Common myeloid progenitor, CD34-positive (primary cell): ENCODE measurements around the gene CFAP20.

Source experiments
- CTCF ChIA-PET: fragments of 350-600 bp; sonication (Branson Sonifier 250); formaldehyde crosslinking; loops from one replicate; lab custom pipeline; 2021; ENCODE audit warnings: antibody characterized with exemption; lab: Charles Lee
- POLR2A ChIA-PET: fragments of 350-600 bp; sonication (Branson Sonifier 250); formaldehyde crosslinking; loops from one replicate; lab custom pipeline; 2021; ENCODE audit warnings: antibody characterized with exemption; lab: Charles Lee
- DNase-seq, 3 donors: peaks; one replicate each; pipeline versions ENCODE4 v3.0.0 to v3.0.0-alpha.2; 2013
- H3K27ac ChIP-seq, 2 experiments: 1 replicate in 1 of 2; 2 replicates in 1 of 2; pipeline ENCODE4 v1.7.0; 2013; ENCODE audit warnings: inconsistent platforms in 2 of 2, low read length in 2 of 2, mild to moderate bottlenecking in 2 of 2, low read depth in 1 of 2, moderate library complexity in 1 of 2; ENCODE audit not compliant: severe bottlenecking in 2 of 2, insufficient read depth in 1 of 2, poor library complexity in 1 of 2
- H3K27me3 ChIP-seq, 5 experiments: replicated peaks in 2 of 5; 1 replicate in 3 of 5; 2 replicates in 2 of 5; pipeline versions ENCODE4 v1.6.1 to v1.7.0; 2013; ENCODE audit warnings: low read length in 4 of 5, mild to moderate bottlenecking in 2 of 5, moderate library complexity in 2 of 5, inconsistent platforms in 1 of 5; ENCODE audit not compliant: insufficient read depth in 5 of 5, control insufficient read depth in 4 of 5
- H3K36me3 ChIP-seq, 4 experiments: 1 replicate in 2 of 4; 2 replicates in 2 of 4; pipeline versions ENCODE4 v1.6.1 to v1.7.0; 2013; ENCODE audit warnings: low read length in 3 of 4, control low read depth in 1 of 4, mild to moderate bottlenecking in 1 of 4; ENCODE audit not compliant: control insufficient read depth in 4 of 4, insufficient read depth in 4 of 4
- H3K4me1 ChIP-seq, 4 experiments: 1 replicate in 3 of 4; 2 replicates in 1 of 4; pipeline versions ENCODE4 v1.6.1 to v1.7.1; 2013; ENCODE audit warnings: low read length in 3 of 4, mild to moderate bottlenecking in 3 of 4, control low read depth in 1 of 4, inconsistent platforms in 1 of 4, moderate library complexity in 1 of 4; ENCODE audit not compliant: control insufficient read depth in 4 of 4, insufficient read depth in 4 of 4; ENCODE audit errors: control extremely low read depth in 1 of 4
- H3K4me3 ChIP-seq, 7 experiments: 1 replicate in 4 of 7; 2 replicates in 3 of 7; pipeline versions ENCODE4 v1.5.1 to v1.7.0; 2013; ENCODE audit warnings: mild to moderate bottlenecking in 7 of 7, low read length in 6 of 7, moderate library complexity in 6 of 7, inconsistent platforms in 2 of 7, low read depth in 2 of 7, control low read depth in 1 of 7; ENCODE audit not compliant: insufficient read depth in 4 of 7, control insufficient read depth in 1 of 7; ENCODE audit errors: extremely low read depth in 1 of 7
- H3K9me3 ChIP-seq, 5 experiments: 1 replicate in 4 of 5; 2 replicates in 1 of 5; pipeline versions ENCODE4 v1.6.1 to v1.7.1; 2013; ENCODE audit warnings: low read length in 4 of 5, mild to moderate bottlenecking in 2 of 5, inconsistent platforms in 1 of 5, low read depth in 1 of 5, moderate library complexity in 1 of 5; ENCODE audit not compliant: control insufficient read depth in 4 of 5, insufficient read depth in 2 of 5; ENCODE audit errors: control extremely low read depth in 1 of 5
- WGBS: methylation state at CpG from one replicate; pipeline ENCODE4 v1.1.5; 2013; ENCODE audit not compliant: insufficient coverage; 5-methylcytosine and 5-hydroxymethylcytosine counted together

The CFAP20 gene

GRCh38 chr16:58157951-58158540 is 28.9 kb upstream of the CFAP20 start:
- Histone ChIP-seq H3K27ac (no peak overlapping the region), H3K4me3 (no peak overlapping the region), H3K4me1 (no peaks in the 10 kb centered on the region), H3K36me3 (peaks cover 4 to 51% (median 37%) of the 10 kb centered on the region in 4 experiments), H3K27me3 (no peaks in the 10 kb centered on the region), H3K9me3 (no peaks in the 10 kb centered on the region)
- no peak for DNase-seq
- POLR2A ChIA-PET, result no interaction called here
- CTCF ChIA-PET, result interaction anchor here (0.6 kb wide), 1 partner anchor 617 kb away, joined by 3 read pairs; no protein-coding TSS in a partner anchor
- 87% methylated on average over 24 of the region's 29 CpGs for WGBS

GRCh38 chr16:58157239-58157638 is 28.1 kb upstream of the CFAP20 start:
- no peak overlapping the region for H3K27ac ChIP-seq
- no peaks in the 10 kb centered on the region for H3K27me3 ChIP-seq
- ChIA-PET POLR2A (no interaction called here), CTCF (interaction anchor here (0.6 to 2.0 kb wide), 2 partner anchors 11 to 618 kb away, joined by 3 to 6 read pairs; no protein-coding TSS in a partner anchor)
- 100% methylated on average over 1 of the region's 2 CpGs for WGBS
- DNase-seq, result no peak
- H3K36me3 ChIP-seq, result peaks cover 4 to 43% (median 30%) of the 10 kb centered on the region in 4 experiments
- H3K4me1 ChIP-seq, result no peaks in the 10 kb centered on the region
- H3K9me3 ChIP-seq, result no peaks in the 10 kb centered on the region
- H3K4me3 ChIP-seq, result no peak overlapping the region

- Histone ChIP-seq H3K4me3 (no peak overlapping the region), H3K36me3 (peaks cover 0 to 29% (median 19%) of the 10 kb centered on the region in 4 experiments), H3K9me3 (no peaks in the 10 kb centered on the region), H3K27me3 (no peaks in the 10 kb centered on the region), H3K4me1 (no peaks in the 10 kb centered on the region), H3K27ac (no peak overlapping the region)
- CTCF ChIA-PET, result interaction anchor here (2.0 kb wide), 1 partner anchor 9 kb away, joined by 6 read pairs; no protein-coding TSS in a partner anchor
- WGBS, result no CpG with 5 or more reads among the region's 2 CpGs
- no peak for DNase-seq
- POLR2A ChIA-PET, result no interaction called here
Observed at GRCh38 chr16:58155839-58156238, 26.7 kb upstream of the CFAP20 start.

- no peaks in the 10 kb centered on the region for H3K27me3 ChIP-seq
- CTCF ChIA-PET, result interaction anchor here (0.6 kb wide), 1 partner anchor 27 kb away, joined by 6 read pairs; no protein-coding TSS in a partner anchor
- POLR2A ChIA-PET, result interaction anchor here (0.6 kb wide), 1 partner anchor 673 kb away, joined by 3 read pairs; no protein-coding TSS in a partner anchor
- no peak for DNase-seq
- no peaks in the 10 kb centered on the region for H3K9me3 ChIP-seq
- H3K27ac ChIP-seq, result no peak overlapping the region
- peaks cover 0 to 14% (median 10%) of the 10 kb centered on the region in 4 experiments for H3K36me3 ChIP-seq
- WGBS, result 93% methylated on average over 2 of the region's 2 CpGs
- H3K4me3 ChIP-seq, result no peak overlapping the region
- H3K4me1 ChIP-seq, result no peaks in the 10 kb centered on the region
Observed at GRCh38 chr16:58154345-58154744, 25.2 kb upstream of the CFAP20 start.

GRCh38 chr16:58152246-58152868 is 23.2 kb upstream of the CFAP20 start:
- no peak overlapping the region for H3K27ac ChIP-seq
- WGBS, result 100% methylated on average over 3 of the region's 8 CpGs
- no peak overlapping the region for H3K4me3 ChIP-seq
- ChIA-PET CTCF (interaction anchor here (0.6 kb wide), 1 partner anchor 128 kb away, joined by 3 read pairs; no protein-coding TSS in a partner anchor), POLR2A (interaction anchor here (0.6 kb wide), 1 partner anchor 362 kb away, joined by 4 read pairs; no protein-coding TSS in a partner anchor)
- H3K36me3 ChIP-seq, result peaks cover 0 to 3% (median 0%) of the 10 kb centered on the region in 4 experiments
- no peak for DNase-seq
- no peaks in the 10 kb centered on the region for H3K4me1 ChIP-seq
- H3K9me3 ChIP-seq, result no peaks in the 10 kb centered on the region
- H3K27me3 ChIP-seq, result no peaks in the 10 kb centered on the region

- ChIA-PET CTCF (no interaction called here), POLR2A (no interaction called here)
- no peaks in the 10 kb centered on the region for H3K27me3 ChIP-seq
- no peak overlapping the region for H3K4me3 ChIP-seq
- DNase-seq, result no peak
- no peak overlapping the region for H3K27ac ChIP-seq
- no peaks in the 10 kb centered on the region for H3K9me3 ChIP-seq
- WGBS, result 100% methylated on average over 1 of the region's 1 CpG
- no peaks in the 10 kb centered on the region for H3K36me3 ChIP-seq
- no peaks in the 10 kb centered on the region for H3K4me1 ChIP-seq
Observed at GRCh38 chr16:58148526-58148925, 19.3 kb upstream of the CFAP20 start.

- POLR2A ChIA-PET, result no interaction called here
- no peak for DNase-seq
- Histone ChIP-seq H3K9me3 (no peaks in the 10 kb centered on the region), H3K27ac (no peak overlapping the region), H3K4me1 (no peaks in the 10 kb centered on the region), H3K4me3 (no peak overlapping the region), H3K36me3 (no peaks in the 10 kb centered on the region), H3K27me3 (no peaks in the 10 kb centered on the region)
- CTCF ChIA-PET, result no interaction called here
- WGBS, result no CpG with 5 or more reads among the region's 2 CpGs
Observed at GRCh38 chr16:58148099-58148498, 18.9 kb upstream of the CFAP20 start.
